Adipose tissue (tissue), 3 donors: ENCODE data around the gene NOTCH1. TPM values are rescaled to one million over a fixed set of nuclear protein-coding genes. Genes with fewer than 3 reads are reported as not detected.

Experiments
- H3K27ac ChIP-seq: one replicate; pipeline ENCODE4 v1.5.1; 2013; ENCODE audit warnings: low read depth, low read length
- WGBS, 3 donors: extraction: QIAGEN DNeasy Blood & Tissue Kit; methylation state at CpG; one replicate each; pipeline ENCODE4 v1.1.7; 2013; 5-methylcytosine and 5-hydroxymethylcytosine counted together
- polyA plus RNA-seq, 3 donors: library from polyadenylated mRNA; stranded (reverse); fragments of 200-250 nt; gene quantifications; one replicate each; pipeline ENCODE4 v1.2.3, GENCODE V29; 2013
- donor health status: healthy with polysubstance abuse.
- donor health status: Bipolar disorder and iron deficiency.
- donor health status: healthy.

NOTCH1 gene
- polyA plus RNA-seq, 3 donors = 10.4 to 35.7 (median 25.0) TPM

DNA sequence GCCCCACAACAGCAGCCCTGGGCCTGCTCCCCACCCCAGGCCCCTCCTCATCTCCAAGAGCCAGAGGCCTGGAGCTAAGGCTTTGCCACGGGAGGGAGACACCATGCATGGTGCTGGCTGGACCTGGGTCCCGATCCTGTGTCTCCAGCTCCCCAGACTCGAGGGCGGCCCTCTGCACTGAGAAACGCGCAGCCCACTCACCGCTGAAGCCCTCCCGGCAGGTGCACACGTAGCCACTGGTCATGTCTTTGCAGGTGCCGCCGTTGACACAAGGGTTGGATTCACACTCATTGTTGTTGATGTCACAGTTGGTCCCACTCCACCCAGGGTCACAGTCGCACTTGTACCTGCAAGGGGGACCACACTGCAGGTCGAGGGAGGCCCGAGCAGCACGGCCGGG lies 32.7 kb downstream of the NOTCH1 start:
- no peak overlapping the region for H3K27ac ChIP-seq
- 96 to 98% (median 97%) methylated on average over 16 of the region's 16 CpGs for WGBS, 3 donors

DNA sequence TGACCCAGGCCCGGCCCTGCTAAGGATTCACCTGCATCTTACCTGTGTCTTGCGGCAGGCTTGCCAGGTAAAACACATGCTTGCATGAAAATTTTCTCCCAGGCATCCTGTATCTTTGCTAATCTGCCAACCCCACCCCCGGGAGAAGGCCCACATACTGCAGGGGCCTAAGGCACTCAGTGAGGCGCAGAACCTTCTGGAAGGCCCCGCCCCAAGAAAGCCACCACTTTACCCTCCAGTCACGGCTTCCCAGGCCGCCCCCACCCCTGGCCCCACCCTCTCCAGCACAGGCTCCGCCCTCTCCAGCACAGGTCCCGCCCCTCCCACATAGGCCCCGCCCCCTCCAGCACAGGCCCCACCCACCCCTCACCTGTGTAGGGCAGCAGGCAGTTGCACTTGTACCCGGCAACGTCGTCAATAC lies 33.2 kb downstream of the NOTCH1 start:
- 64 to 83% (median 79%) methylated on average over 11 to 13 of the region's 13 CpGs for WGBS, 3 donors
- H3K27ac ChIP-seq = no peak overlapping the region

DNA sequence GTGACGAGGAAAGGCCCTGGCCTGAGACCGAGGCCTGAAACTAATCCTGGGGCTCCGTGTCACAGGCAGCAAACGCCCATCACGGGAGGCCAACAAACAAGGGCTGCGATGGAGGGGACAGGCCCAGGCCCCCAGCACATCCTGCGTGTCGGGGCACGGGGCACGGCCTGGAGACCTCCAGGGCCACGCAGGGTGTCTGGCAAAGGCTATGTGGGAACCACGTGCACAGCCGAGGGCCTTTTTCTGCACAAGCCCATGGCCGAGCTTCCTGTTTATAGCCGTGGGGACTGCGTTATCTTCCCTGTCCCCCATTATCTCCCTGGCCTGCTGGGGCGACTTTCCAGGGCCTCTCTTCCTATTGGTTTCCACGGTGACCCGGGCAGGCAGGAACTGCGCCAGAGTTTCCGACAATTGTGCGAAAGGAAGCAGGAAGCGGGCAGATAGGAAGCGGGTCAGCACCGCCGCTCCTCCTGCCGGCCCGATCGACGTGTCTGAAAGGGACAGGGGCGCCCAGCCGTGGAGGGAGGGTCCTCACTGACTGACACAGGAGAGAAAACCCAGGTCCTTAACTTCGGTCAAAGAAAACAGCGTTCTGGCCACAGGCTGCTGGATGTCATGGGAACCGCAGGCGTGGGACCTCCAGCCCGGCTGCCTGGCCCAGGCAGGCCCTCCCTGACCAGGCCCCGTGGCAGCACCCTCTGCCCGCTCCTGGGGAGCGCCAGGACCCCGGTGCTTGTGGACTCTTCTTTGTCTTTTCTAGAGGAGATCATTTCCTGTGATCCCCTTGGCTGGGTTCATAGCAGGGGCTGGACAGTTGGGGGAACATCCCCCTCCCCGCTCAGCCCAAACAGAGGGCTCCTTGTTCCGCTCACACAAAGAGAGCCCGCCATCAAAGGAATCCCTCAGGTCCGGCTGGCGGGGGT lies 33.9 kb downstream of the NOTCH1 start:
- no peak overlapping the region for H3K27ac ChIP-seq
- WGBS, 3 donors = 76 to 89% (median 77%) methylated on average over 46 of the region's 46 CpGs

DNA sequence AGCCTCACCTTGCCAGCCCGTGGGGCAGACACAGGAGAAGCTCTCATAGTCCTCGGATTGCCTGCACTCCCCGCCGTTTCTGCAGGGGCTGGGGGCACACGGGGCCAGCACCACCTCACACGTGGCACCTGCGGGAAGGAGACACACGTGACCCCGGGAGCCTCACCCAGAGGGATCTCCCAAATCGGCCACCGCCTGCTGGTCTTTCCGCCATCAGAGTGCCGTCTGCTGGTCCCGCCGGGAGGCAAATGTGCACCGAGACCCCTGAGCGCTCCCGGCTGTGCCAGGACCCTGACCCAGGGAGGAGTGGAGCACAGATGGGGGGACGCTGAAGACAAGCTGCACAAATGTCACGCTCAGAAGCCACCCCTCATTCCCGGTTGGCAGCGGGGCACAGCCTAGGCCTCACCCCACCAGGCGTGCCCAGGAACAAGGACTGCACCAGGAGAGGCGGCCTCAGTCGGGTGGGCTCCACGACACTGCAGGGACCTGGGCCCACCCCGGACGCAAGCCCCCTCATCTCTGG lies 34.6 kb downstream of the NOTCH1 start:
- H3K27ac ChIP-seq = no peak overlapping the region
- WGBS, 3 donors = 70 to 90% (median 82%) methylated on average over 28 of the region's 28 CpGs

DNA sequence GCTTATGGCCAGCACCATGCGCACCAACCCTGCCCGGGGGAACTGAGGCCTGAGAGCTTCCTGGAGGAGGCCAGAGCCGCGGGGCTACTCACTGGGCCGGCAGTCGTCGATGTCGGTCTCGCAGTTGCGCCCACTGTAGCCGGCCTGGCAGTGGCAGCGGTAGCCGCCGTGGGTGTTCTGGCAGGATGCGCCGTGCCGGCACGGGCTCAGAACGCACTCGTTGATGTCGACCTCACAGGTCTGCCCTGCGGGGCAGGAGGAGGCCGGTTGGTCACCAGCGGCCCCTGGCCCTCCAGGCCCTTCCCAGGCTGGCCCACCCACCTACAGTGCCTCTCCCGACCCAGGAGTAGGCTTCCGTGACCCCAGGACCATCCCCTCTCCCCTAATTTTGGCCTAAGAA lies 35.3 kb downstream of the NOTCH1 start:
- WGBS, 3 donors = 76 to 92% (median 90%) methylated on average over 26 of the region's 26 CpGs
- H3K27ac ChIP-seq = peak overlapping the region; percentile 7

DNA sequence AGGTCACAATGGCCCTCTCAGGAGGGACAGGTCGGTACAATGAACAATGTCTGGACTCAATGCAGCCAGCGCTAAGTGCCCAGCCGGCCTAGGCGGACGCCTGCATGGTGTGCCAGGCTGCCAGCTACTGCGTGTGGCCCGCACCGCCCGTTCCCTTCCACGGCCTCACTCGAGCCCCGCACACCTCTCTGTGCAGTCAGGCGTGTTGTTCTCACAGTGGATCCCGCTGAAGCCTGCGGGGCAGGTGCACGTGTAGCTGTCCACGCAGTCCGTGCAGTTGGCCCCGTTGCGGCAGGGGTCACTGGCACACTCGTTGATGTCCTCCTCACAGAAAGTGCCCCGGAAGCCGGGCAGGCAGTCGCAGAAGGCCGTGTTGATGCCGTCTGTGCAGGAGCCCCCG lies 36.3 kb downstream of the NOTCH1 start:
- no peak overlapping the region for H3K27ac ChIP-seq
- WGBS, 3 donors = 84 to 92% (median 87%) methylated on average over 27 of the region's 27 CpGs

DNA sequence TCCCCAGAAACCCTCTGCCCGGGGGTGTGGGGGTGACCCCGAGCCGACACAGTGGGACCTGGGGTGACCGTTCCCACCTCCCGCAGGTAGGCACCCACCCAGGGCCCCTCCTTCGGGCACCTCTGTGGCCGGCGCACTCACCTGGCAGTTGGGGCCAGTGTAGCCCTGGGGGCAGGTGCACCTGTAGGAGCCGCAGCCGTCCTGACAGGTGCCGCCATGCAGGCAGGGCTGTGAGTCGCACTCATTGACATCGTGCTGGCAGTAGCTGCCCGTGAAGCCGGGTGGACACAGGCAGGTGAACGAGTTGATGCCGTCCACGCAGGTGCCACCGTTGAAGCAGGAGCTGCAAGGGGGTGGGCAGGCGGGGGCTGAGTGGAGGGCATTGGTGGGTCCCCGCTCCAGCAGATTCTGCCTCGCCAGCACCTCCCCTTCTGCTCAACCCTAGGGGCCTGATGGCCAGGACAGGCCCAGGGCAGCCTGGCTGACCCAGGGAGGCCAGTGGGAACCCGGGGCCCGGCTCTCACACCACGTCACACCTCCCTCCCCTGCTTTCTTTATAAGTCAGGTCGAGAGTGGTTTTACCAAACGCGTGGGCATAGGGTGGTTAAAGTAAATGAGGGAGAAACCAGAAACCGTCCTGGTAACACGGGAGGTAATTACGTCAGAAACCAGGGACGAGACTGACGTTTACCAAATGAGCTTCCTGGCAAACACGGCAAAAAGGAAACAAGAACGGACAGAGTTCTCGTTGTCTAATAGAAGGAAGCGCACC lies 36.9 kb downstream of the NOTCH1 start:
- no peak overlapping the region for H3K27ac ChIP-seq
- WGBS, 3 donors = 84 to 88% (median 86%) methylated on average over 36 to 37 of the region's 37 CpGs

DNA sequence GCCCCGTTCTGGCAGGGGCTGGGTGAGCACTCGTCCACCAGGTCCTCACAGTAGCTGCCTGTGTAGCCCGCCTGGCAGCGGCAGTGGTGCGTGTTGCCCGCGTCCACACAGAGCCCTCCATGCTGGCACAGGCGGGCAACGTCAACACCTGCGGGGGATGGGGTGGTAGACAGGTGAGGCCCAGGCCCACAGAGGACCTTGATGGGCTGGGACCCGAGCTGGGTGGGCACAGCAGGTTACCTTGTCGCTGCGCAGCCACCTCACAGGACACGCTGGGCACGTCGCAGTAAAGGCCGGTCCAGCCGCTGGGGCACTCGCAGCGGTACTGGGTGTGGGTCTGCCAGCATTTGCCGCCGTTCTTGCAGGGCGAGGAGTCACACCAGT lies 37.9 kb downstream of the NOTCH1 start:
- WGBS, 3 donors = 93 to 96% (median 95%) methylated on average over 22 to 23 of the region's 23 CpGs
- no peak overlapping the region for H3K27ac ChIP-seq

DNA sequence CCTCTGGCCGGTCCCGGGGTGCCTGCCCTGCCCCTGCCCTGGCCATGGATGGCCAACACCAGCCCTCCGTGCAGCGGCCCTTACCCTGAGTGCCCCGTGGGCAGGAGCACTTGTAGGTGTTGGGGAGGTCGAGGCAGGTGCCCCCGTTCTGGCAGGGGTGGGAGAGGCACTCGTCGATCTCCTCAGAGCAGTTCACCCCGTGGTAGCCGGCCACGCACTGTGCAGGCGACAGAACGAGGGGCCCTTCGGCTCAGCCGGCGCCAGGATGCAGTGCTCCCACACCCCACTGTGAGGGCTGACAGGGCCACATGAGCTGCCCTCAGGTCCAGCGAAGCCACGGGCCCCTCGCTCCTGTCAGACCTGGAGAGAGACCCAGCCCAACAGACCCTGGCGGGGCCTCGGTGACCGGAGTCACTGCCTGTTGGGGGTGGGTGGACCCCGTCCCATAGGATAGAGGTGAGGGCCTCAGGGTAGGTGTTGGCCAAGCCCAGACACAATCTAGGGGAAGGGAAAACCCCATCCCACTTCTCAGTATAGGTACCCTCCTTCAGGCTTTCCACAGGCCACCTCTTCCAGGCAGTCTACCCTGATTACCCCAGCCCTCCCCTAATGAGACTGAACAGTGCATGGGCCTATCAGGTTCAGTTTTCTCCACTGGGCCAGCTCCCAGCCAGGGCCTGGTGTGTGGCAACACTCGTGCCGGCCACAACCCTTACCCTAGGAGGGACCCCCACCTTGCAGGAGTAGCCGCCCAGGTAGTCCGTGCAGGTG lies 38.4 kb downstream of the NOTCH1 start:
- H3K27ac ChIP-seq = no peak overlapping the region
- WGBS, 3 donors = 90 to 94% (median 93%) methylated on average over 28 of the region's 28 CpGs

DNA sequence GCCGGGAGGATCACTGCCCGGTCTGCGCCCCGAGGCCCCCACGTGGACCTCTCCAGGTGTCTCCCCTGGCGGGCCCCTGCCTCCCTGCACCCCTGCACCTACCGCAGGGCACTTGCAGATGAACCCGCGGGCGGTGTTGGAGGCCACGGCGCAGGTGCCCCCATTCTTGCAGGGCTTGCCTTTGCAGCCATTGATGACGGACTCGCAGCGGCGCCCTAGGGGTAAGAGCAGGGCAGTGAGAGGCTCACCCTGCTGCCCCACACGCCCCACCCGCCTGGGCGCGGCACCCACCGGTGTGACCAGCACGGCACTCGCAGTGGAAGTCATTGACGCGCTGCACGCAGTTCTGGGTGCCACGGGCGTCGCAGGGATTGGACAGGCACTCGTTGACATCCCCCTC lies 39.4 kb downstream of the NOTCH1 start:
- 94 to 96% (median 95%) methylated on average over 29 to 30 of the region's 30 CpGs for WGBS, 3 donors
- H3K27ac ChIP-seq = no peak overlapping the region

DNA sequence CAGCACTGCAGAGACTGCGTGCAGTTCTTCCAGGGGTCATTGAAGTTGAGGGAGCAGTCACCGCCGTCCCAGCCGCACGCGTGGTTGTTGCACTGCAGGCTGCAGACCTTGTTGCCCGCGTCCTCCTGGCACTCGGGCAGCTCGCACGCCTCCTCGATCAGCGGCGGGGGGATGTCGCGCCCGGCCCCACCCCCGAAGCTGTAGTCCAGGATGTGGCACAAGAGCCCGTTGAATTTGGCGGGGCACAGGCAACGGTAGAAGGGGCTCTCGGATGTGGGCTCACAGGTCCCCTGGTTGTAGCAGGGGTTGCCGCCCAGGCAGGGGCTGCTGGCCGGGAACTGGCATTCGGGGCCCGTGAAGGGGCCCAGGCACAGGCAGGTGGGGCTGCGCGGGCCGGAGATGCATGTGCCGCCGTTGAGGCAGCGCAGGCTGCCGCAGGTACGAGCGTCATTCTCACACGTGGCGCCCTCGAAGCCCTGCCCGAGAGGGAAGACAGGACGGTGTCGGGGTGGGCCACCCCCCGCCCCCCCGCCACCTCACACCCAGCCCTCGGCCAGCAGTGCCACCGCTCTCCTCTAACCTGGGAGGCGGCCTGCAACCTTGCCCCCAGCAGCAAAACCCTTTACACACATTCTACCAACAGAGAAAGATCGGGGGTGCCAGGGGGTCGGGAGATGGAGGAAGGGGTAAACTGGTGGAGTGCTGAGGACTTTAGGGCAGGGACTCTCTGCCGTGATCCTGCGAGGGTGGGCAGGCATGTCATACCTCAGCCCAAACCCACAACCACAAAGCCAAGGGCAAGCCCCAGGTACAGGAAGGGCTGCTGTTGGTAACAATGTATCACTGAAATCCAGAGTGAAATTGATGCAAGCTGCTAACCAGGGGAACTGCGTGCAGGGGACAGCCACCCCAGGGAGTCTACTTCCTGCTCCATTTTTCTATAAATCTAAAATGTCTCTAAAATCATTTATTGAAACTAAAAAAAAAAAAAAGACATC lies 40.1 kb downstream of the NOTCH1 start:
- 88 to 94% (median 90%) methylated on average over 49 to 51 of the region's 51 CpGs for WGBS, 3 donors

DNA sequence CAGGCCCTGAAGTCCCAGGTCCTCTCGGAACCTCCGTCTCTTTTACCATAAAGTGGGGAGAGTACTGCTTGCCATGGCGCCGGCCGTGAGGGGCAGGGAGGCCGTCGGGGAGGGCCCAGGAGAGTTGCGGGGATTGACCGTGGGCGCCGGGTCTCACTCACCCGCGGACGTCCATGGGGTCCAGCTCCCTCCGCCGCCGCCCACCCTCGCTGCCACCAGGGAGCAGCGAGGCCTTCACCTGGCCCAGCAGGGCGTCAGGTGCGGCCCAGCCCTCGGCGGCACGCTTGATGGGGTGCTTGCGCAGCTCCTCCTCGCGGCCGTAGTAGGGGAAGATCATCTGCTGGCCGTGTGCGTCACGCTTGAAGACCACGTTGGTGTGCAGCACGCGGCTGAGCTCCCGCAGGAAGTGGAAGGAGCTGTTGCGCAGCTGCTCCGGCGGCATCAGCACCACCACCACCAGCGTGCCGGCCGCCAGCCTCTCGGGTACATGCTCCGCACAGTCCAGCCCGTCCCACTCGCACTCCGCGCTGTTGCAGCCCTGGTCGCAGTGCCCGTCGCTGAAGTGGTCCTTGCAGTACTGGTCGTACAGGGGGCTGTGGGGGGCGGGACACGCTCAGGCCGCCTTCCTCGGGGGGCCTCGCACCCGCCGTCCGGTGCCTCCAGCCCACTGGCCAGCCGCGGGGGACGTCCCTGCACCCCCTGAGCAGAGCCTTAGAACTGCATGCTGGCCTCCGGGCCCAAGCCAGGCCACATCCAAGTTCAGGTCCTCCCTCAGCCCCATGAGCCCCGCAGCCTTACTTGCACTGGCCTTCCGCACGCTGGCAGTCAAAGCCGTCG lies 41.1 kb downstream of the NOTCH1 start:
- 94 to 95% (median 94%) methylated on average over 65 to 68 of the region's 68 CpGs for WGBS, 3 donors
- H3K27ac ChIP-seq = no peak overlapping the region

More for the DNA sequence above, 40.1 kb downstream of the NOTCH1 start:
- H3K27ac ChIP-seq = no peak overlapping the region

DNA sequence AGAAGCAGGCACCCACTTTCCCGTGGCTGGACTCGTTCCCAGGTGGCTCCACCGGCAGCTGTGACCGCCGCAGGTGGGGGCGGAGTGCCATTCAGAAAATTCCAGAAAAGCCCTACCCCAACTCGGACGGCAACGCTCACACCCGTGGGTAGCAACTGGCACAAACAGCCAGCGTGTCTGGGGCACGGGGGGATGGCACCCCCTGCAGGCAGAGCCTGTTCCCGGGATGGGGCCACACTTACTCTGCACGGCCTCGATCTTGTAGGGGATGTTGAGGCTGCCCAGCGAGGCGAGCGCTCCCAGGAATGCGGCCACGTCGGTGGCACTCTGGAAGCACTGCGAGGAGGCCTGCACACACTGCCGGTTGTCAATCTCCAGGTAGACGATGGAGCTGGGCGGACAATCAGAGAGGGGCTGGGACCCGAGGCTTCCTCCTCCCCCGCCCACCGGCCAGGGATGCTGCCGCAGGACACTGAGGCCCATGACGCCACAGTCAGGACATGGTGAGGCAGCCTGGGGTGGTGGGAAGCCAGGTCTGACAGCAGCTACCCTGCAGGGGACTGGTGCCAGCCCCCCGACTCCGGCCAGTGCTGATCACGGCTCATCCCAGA lies 42.8 kb downstream of the NOTCH1 start:
- H3K27ac ChIP-seq = no peak overlapping the region
- WGBS, 3 donors = 85 to 91% (median 87%) methylated on average over 33 of the region's 33 CpGs

DNA sequence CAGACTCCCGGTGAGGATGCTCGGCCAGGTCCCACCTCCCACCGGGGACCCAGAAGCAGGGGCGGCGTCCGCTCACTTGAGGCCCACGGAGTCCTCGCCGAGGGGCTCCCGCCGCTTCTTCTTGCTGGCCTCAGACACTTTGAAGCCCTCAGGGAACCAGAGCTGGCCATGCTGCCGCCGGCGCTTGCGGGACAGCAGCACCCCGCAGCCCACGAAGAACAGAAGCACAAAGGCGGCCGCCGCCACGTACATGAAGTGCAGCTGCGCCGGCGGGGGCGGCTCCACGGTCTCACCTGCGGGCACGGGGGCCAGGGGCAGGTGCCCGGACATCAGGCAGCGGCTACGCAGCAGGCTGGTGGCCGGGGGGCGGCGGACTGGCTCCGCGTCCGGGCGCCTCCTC lies 43.7 kb downstream of the NOTCH1 start:
- H3K27ac ChIP-seq = no peak overlapping the region
- WGBS, 3 donors = 95 to 98% (median 96%) methylated on average over 32 to 38 of the region's 38 CpGs

DNA sequence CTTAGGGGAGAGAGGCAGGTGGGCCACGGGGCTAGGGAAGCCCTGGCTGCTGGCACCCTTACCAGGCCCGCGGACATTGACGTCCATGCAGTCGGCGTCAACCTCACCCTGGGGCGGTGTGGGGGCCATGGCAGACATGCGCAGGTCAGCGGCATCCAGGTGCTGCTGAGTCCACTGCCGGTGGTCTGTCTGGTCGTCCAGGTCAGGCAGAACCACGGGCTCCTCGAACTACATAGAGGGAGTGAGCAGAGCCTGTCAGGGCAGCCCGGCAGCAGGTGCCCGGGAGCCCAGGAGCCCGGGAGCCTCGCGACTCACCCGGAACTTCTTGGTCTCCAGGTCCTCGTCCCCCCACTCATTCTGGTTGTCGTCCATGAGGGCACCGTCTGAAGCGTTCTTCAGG lies 44.2 kb downstream of the NOTCH1 start:
- 90 to 94% (median 91%) methylated on average over 23 of the region's 23 CpGs for WGBS, 3 donors
- H3K27ac ChIP-seq = no peak overlapping the region
